HUDEP-2 (cell line): ENCODE data around the gene CAMTA1.
"Not testable (repeated sequence)": the region's sequence is repeated elsewhere in the genome, so short reads cannot be mapped to it uniquely, and the experiment has no call there.

Source experiments
- DNase-seq, 76 experiments: peaks; one replicate each; lab custom pipeline; 2025; ENCODE audit not compliant: unreplicated experiment in 76 of 76; lab: John Stamatoyannopoulos, UW

CAMTA1 gene

GRCh38 chr1:7584157-7584556 lies 798.9 kb downstream of the CAMTA1 start:
- no peak for DNase-seq

GRCh38 chr1:7584643-7585042 lies 799.4 kb downstream of the CAMTA1 start:
- peak in 30 of 76 experiments; percentile 3 to 60 (median 36) for DNase-seq

- DNase-seq, result no peak
These were observed 800.1 kb downstream of the CAMTA1 start for GRCh38 chr1:7585216-7585907.

- peak in 71 of 76 experiments; percentile 11 to 87 (median 67) for DNase-seq
These were observed 801.0 kb downstream of the CAMTA1 start for GRCh38 chr1:7586031-7586941.

GRCh38 chr1:7587108-7587772 lies 802.0 kb downstream of the CAMTA1 start:
- DNase-seq, result no peak

- DNase-seq, result no peak
These were observed 802.7 kb downstream of the CAMTA1 start for GRCh38 chr1:7587773-7588456.

GRCh38 chr1:7588457-7588827 lies 803.2 kb downstream of the CAMTA1 start:
- no peak for DNase-seq

GRCh38 chr1:7589080-7589735 lies 804.0 kb downstream of the CAMTA1 start:
- no peak for DNase-seq

- no peak for DNase-seq
These were observed 804.6 kb downstream of the CAMTA1 start for GRCh38 chr1:7589774-7590425.

GRCh38 chr1:7590426-7590790 lies 805.2 kb downstream of the CAMTA1 start:
- no peak for DNase-seq

GRCh38 chr1:7591565-7591964 lies 806.3 kb downstream of the CAMTA1 start:
- DNase-seq, result no peak

- DNase-seq, result no peak
These were observed 807.0 kb downstream of the CAMTA1 start for GRCh38 chr1:7592120-7592798.

- DNase-seq, result no peak
These were observed 808.9 kb downstream of the CAMTA1 start for GRCh38 chr1:7594002-7594713.

GRCh38 chr1:7594714-7595295 lies 809.6 kb downstream of the CAMTA1 start:
- no peak for DNase-seq

GRCh38 chr1:7595336-7595735 lies 810.1 kb downstream of the CAMTA1 start:
- DNase-seq, result no peak

- no peak for DNase-seq
These were observed 811.1 kb downstream of the CAMTA1 start for GRCh38 chr1:7596126-7596965.

- DNase-seq, result not testable (repeated sequence)
These were observed 812.8 kb downstream of the CAMTA1 start for GRCh38 chr1:7598058-7598457.
